DMS114 treated with DMSO at 0.1 percent for 48 hours (cell line): ENCODE measurements around the gene PRH2.

ENCODE experiments used
- DNase-seq: peaks from one replicate; lab custom pipeline; 2025; ENCODE audit not compliant: unreplicated experiment; lab: John Stamatoyannopoulos, UW

The PRH2 gene

GRCh38 chr12:10959804-10960203 lies 30.8 kb downstream of the PRH2 start:
- no peak for DNase-seq

- DNase-seq: no peak
These were observed 31.2 kb downstream of the PRH2 start for GRCh38 chr12:10960211-10960610.

GRCh38 chr12:10965476-10965875 lies 36.4 kb downstream of the PRH2 start:
- no peak for DNase-seq

DNA sequence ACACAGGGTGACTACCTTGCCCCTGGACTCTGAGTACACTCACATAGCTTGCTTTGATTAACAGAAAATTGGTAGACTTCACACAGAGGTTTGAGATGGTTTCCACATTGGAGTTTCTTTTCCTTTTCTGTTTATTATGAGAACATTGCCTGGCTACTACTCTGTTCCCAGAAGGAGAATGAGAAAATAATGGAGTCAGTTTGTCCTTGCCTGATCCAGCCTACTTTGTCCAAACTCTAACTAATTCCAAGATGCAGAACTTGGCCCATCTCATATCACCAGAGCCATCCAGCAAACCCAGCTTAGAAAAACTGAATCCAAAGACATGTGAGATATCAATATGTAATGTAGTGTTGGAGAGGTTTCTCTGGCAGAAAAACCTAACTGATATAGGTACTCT lies 37.3 kb downstream of the PRH2 start:
- no peak for DNase-seq

- no peak for DNase-seq
These were observed 38.4 kb downstream of the PRH2 start for GRCh38 chr12:10967409-10967808.

GRCh38 chr12:10968765-10969456 lies 39.9 kb downstream of the PRH2 start:
- no peak for DNase-seq

DNA sequence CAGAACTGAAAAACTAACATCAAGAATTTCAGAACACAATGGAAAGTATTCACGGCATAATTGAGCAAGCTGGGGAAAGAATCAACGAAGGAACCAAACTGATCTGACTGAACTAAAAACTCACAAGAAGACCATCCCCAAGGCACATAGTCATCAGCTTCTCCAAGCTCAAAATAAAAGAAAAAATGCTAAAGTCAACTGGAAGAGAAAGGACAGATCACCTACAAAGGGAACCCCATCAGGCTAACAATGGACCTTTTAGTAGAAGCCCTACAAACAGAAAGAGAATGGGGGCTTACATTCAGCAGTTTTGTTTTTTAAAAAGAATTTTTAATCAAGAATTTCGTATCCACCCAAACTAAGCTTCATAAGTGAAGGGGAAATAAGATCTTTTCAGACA lies 45.9 kb downstream of the PRH2 start:
- DNase-seq: no peak

DNA sequence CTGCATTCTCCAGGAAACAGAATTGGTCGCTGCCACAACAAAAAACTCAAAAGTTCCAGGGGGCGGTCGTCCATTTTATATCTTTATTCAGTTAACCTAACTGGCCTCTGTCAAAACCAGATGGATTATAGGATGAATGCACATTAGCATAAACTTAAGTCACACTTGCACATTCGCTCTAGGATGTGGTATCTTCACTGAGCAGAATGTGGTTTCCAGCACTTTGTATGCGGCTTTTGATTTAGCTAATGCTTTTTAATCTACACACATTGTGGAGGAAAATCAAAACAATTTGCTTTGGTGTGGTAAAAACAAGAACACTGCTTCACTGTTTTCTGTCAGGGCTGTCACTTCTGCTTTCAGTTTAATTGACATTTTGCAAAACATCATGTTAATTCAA lies 53.2 kb downstream of the PRH2 start:
- no peak for DNase-seq
